GM23338 (cell line): ENCODE data around the gene HTT-AS. TPM values are rescaled to one million over a fixed set of nuclear protein-coding genes. Genes with fewer than 3 reads are reported as not detected.

ENCODE experiments used
- ATAC-seq: fragments of 200-7000 bp; cut with Tn5 transposase; 3 replicates; pipeline ENCODE4 v1.9.1; 2020
- DNase-seq: peaks from one replicate; pipeline ENCODE4 v3.0.0-alpha.2; 2015; ENCODE audit warnings: low spot score
- H2AFZ ChIP-seq: fragments of 200-600 bp; sonication (generic); 2 replicates; pipeline ENCODE4 v1.8.0; 2016; ENCODE audit warnings: antibody characterized with exemption, mild to moderate bottlenecking, moderate library complexity
- H3F3A ChIP-seq: fragments of 200-600 bp; sonication (generic); replicated peaks from 2 replicates; pipeline ENCODE4 v1.8.0; 2017; ENCODE audit warnings: antibody characterized with exemption, mixed run types, low read depth
- H3K27ac ChIP-seq: fragments of 200-600 bp; sonication (generic); 2 replicates; pipeline ENCODE4 v1.6.1; 2016; ENCODE audit warnings: low read depth
- H3K27me3 ChIP-seq: fragments of 200-600 bp; sonication (generic); 2 replicates; pipeline ENCODE4 v1.8.0; 2016; ENCODE audit warnings: mild to moderate bottlenecking, mixed run types, moderate library complexity; ENCODE audit not compliant: insufficient read depth
- H3K36me3 ChIP-seq: fragments of 200-600 bp; sonication (generic); 2 replicates; pipeline ENCODE4 v1.8.0; 2016; ENCODE audit warnings: mild to moderate bottlenecking; ENCODE audit not compliant: insufficient read depth
- H3K4me1 ChIP-seq: fragments of 200-600 bp; sonication (generic); 2 replicates; pipeline ENCODE4 v1.8.0; 2016; ENCODE audit warnings: mild to moderate bottlenecking, moderate library complexity; ENCODE audit not compliant: insufficient read depth
- H3K4me2 ChIP-seq: fragments of 200-600 bp; sonication (generic); 2 replicates; pipeline ENCODE4 v1.7.1; 2017; ENCODE audit warnings: mixed run types
- H3K4me3 ChIP-seq: fragments of 200-600 bp; sonication (generic); 2 replicates; pipeline ENCODE4 v1.6.1; 2016; ENCODE audit warnings: mixed run types
- H3K79me2 ChIP-seq: fragments of 200-600 bp; sonication (generic); replicated peaks from 2 replicates; pipeline ENCODE4 v1.8.0; 2017; ENCODE audit warnings: mild to moderate bottlenecking; ENCODE audit not compliant: insufficient read depth
- H3K9me2 ChIP-seq: fragments of 200-600 bp; sonication (generic); 2 replicates; pipeline ENCODE4 v1.8.0; 2017; ENCODE audit not compliant: insufficient read depth
- H4K20me1 ChIP-seq: fragments of 200-600 bp; sonication (generic); replicated peaks from 2 replicates; pipeline ENCODE4 v1.8.0; 2017; ENCODE audit warnings: mild to moderate bottlenecking; ENCODE audit not compliant: insufficient read depth
- H3K27ac Mint-ChIP-seq: 2 replicates; pipeline ENCODE4 v1.8.0; 2020; ENCODE audit warnings: inconsistent platforms, mild to moderate bottlenecking, moderate library complexity, mixed read lengths
- H3K27me3 Mint-ChIP-seq: 3 replicates; pipeline ENCODE4 v1.8.0; 2022; ENCODE audit warnings: low read depth, mild to moderate bottlenecking, moderate library complexity, mixed read lengths, inconsistent platforms; ENCODE audit not compliant: insufficient read depth, poor library complexity
- H3K36me3 Mint-ChIP-seq: 3 replicates; pipeline ENCODE4 v1.8.0; 2021; ENCODE audit warnings: low read depth, mild to moderate bottlenecking, inconsistent platforms, moderate library complexity, mixed read lengths
- H3K4me1 Mint-ChIP-seq: 3 replicates; pipeline ENCODE4 v1.8.0; 2020; ENCODE audit warnings: mild to moderate bottlenecking, inconsistent platforms, mixed read lengths
- H3K4me3 Mint-ChIP-seq: 3 replicates; pipeline ENCODE4 v1.8.0; 2021; ENCODE audit warnings: moderate library complexity, mild to moderate bottlenecking, inconsistent platforms, mixed read lengths
- H3K9me3 Mint-ChIP-seq: 3 replicates; pipeline ENCODE4 v1.8.0; 2020; ENCODE audit warnings: moderate library complexity, mild to moderate bottlenecking, inconsistent platforms, mixed read lengths
- CREB1 ChIP-seq: fragments of 250-450 bp; sonication (Bioruptor Pico); IDR thresholded peaks from 2 replicates; pipeline ENCODE4 v1.5.0; 2020; ENCODE audit warnings: low read depth, mild to moderate bottlenecking, moderate library complexity
- CTCF ChIP-seq, 2 experiments: fragments of 200-600 bp in 1 of 2; sonication (generic) in 1 of 2; conservative IDR thresholded peaks; 2 replicates each; pipeline versions ENCODE4 v1.5.1 to v1.6.1; 2016 to 2017; ENCODE audit warnings: antibody characterized with exemption in 2 of 2, low read depth in 2 of 2, mild to moderate bottlenecking in 2 of 2, moderate library complexity in 1 of 2
- ETS1 ChIP-seq: IDR thresholded peaks from 2 replicates; pipeline ENCODE4 v1.6.1; 2016; ENCODE audit warnings: antibody characterized with exemption
- EZH2 ChIP-seq: fragments of 200-600 bp; sonication (generic); IDR thresholded peaks from one replicate; pipeline ENCODE4 v1.8.0; 2017; ENCODE audit warnings: antibody characterized with exemption, mild to moderate bottlenecking, low read depth; ENCODE audit not compliant: unreplicated experiment
- EZH2phosphoT487 ChIP-seq: fragments of 200-600 bp; sonication (generic); IDR thresholded peaks from one replicate; pipeline ENCODE4 v1.8.1; 2018; ENCODE audit warnings: antibody characterized with exemption; ENCODE audit not compliant: unreplicated experiment
- JUNB ChIP-seq: IDR thresholded peaks from one replicate; pipeline ENCODE4 v1.6.1; 2016; ENCODE audit warnings: antibody characterized with exemption; ENCODE audit not compliant: unreplicated experiment
- NANOG ChIP-seq: IDR thresholded peaks from 2 replicates; pipeline ENCODE4 v1.6.1; 2016; ENCODE audit warnings: antibody characterized with exemption, borderline replicate concordance
- POLR2AphosphoS5 ChIP-seq: IDR thresholded peaks from 2 replicates; pipeline ENCODE4 v1.6.1; 2016; ENCODE audit warnings: antibody characterized with exemption, low read depth
- REST ChIP-seq: IDR thresholded peaks from one replicate; pipeline ENCODE4 v1.6.1; 2018; ENCODE audit warnings: antibody characterized with exemption; ENCODE audit not compliant: unreplicated experiment
- STAT1 ChIP-seq: IDR thresholded peaks from one replicate; pipeline ENCODE4 v1.6.1; 2016; ENCODE audit warnings: antibody characterized with exemption; ENCODE audit not compliant: unreplicated experiment
- ZNF114 ChIP-seq: fragments of 250-450 bp; sonication (Bioruptor Pico); IDR thresholded peaks from 2 replicates; pipeline ENCODE4 v1.5.0; 2020; ENCODE audit warnings: mild to moderate bottlenecking, moderate library complexity
- ZNF331 ChIP-seq: fragments of 250-450 bp; sonication (Bioruptor Pico); IDR thresholded peaks from 2 replicates; pipeline ENCODE4 v1.5.0; 2020; ENCODE audit warnings: low read depth, mild to moderate bottlenecking, moderate library complexity
- ZNF462 ChIP-seq: fragments of 250-450 bp; sonication (Bioruptor Pico); IDR thresholded peaks from 2 replicates; pipeline ENCODE4 v1.5.0; 2020; ENCODE audit warnings: mild to moderate bottlenecking, moderate library complexity
- polyA plus RNA-seq: library from polyadenylated mRNA; unstranded; fragments of >200 nt; fragmentation: Nextera tagmentation; extraction: Ambion mirVana; gene quantifications from 2 replicates; pipeline ENCODE4 v1.2.1, GENCODE V29; 2016
- total RNA-seq: library from RNA; depleted of rRNA; stranded (reverse); fragments of >200 nt; shearing (Covaris generic); gene quantifications from 2 replicates; pipeline ENCODE4 v1.2.3, GENCODE V29; 2014

The HTT-AS gene
- total and polyA plus RNA-seq, 2 experiments from 2014 or later = not detected

- H3K9me2 ChIP-seq = no peaks in the 10 kb centered on the region
- H3K4me1 Mint-ChIP-seq = peaks cover 4% of the 10 kb centered on the region; the same call in 2 of the 3 replicates
- TF ChIP-seq NANOG (no peak), ZNF462 (CRISPR knock-in tag) (no peak), POLR2AphosphoS5 (no peak), ZNF114 (CRISPR knock-in tag) (no peak), EZH2phosphoT487 (no peak), REST (no peak), CREB1 (CRISPR knock-in tag) (no peak), ETS1 (no peak), EZH2 (no peak), ZNF331 (CRISPR knock-in tag) (no peak), STAT1 (no peak), CTCF (conservative IDR thresholded peaks at IDR 0.05; ENCODE audit: low read depth in 2 of 2) (no peak), JUNB (no peak)
- no peaks in the 10 kb centered on the region; the same call in 2 of the 3 replicates for H3K9me3 Mint-ChIP-seq
- H3K4me3 ChIP-seq = no peak overlapping the region
- no peaks in the 10 kb centered on the region for H3K27me3 ChIP-seq
- H4K20me1 ChIP-seq = no peaks in the 10 kb centered on the region
- H3K36me3 Mint-ChIP-seq = no peaks in the 10 kb centered on the region
- ATAC-seq (no peak), DNase-seq (no peak)
- no peaks in the 10 kb centered on the region for H3K36me3 ChIP-seq
- H3K79me2 ChIP-seq = no peaks in the 10 kb centered on the region
- peaks cover 15% of the 10 kb centered on the region for H3K27me3 Mint-ChIP-seq
- no peak overlapping the region for H3K27ac ChIP-seq
- H3F3A ChIP-seq = no peaks in the 10 kb centered on the region
- H3K4me2 ChIP-seq = no peak overlapping the region
- H3K4me1 ChIP-seq = no peaks in the 10 kb centered on the region
- H2AFZ ChIP-seq = no peak overlapping the region
- H3K27ac Mint-ChIP-seq = no peak overlapping the region
- H3K4me3 Mint-ChIP-seq = no peak overlapping the region
Observed at GRCh38 chr4:3066836-3067400, 7.4 kb downstream of the HTT-AS start.
